Subcutaneous adipose tissue (tissue), 4 donors: ENCODE measurements around the gene SCAND1. TPM values are rescaled to one million over a fixed set of nuclear protein-coding genes. Genes with fewer than 3 reads are reported as not detected.

ENCODE experiments used
- CTCF ChIP-seq: fragments of 450-650 bp; IDR thresholded peaks from one replicate; pipeline ENCODE4 v1.5.1; 2016; ENCODE audit warnings: low read depth, mild to moderate bottlenecking, control low read depth, antibody characterized with exemption, moderate library complexity
- small RNA-seq: library from RNA; depleted of rRNA; stranded (forward); fragments of <200 nt; gene quantifications from one replicate; pipeline ENCODE3, GENCODE V24; 2016
- total RNA-seq, 4 donors: library from RNA; depleted of rRNA; stranded (reverse); fragments of >200 nt; gene quantifications; one replicate each; pipeline ENCODE4 v1.1.0, GENCODE V29; 2016

Gene SCAND1
- total RNA-seq, 4 donors from 2014 or later = 48.8 to 125 (median 76.3) TPM

GRCh38 chr20:35910254-35910653, 44.0 kb downstream of the SCAND1 start:
- no peak for TF ChIP-seq CTCF

GRCh38 chr20:35909796-35910195, 44.5 kb downstream of the SCAND1 start:
- TF ChIP-seq CTCF = no peak

- no peak for TF ChIP-seq CTCF
Measured at GRCh38 chr20:35909176-35909575, 45.1 kb downstream of the SCAND1 start.

GRCh38 chr20:35908007-35908406, 46.3 kb downstream of the SCAND1 start:
- no peak for TF ChIP-seq CTCF

GRCh38 chr20:35907017-35907701, 47.1 kb downstream of the SCAND1 start:
- no peak for TF ChIP-seq CTCF

GRCh38 chr20:35904982-35905663, 49.2 kb downstream of the SCAND1 start:
- TF ChIP-seq CTCF = no peak

GRCh38 chr20:35903843-35904242, 50.5 kb downstream of the SCAND1 start:
- no peak for TF ChIP-seq CTCF

Small RNAs within 50 kb of the gene (small RNA-seq; reads per million reads assigned to genes)
- gene RNU6-937P = not detected

Other genes with a start within 250 kb of the SCAND1 start
- 100 to 1,000 TPM; 320 to 423 (median 379) TPM for gene RBM39, start 212.2 kb downstream of the SCAND1 start, total RNA-seq
- 10 to 100 TPM; 35.5 to 61.6 (median 44.5) TPM for gene PHF20, start 182.5 kb downstream of the SCAND1 start, total RNA-seq
- 1 to 10 TPM in 3 of 4 donors, not detected in 1; 2.8 to 5.3 (median 3.1) TPM for gene CNBD2, start 14.1 kb upstream of the SCAND1 start, total RNA-seq
- 10 to 100 TPM; 38.1 to 86.1 (median 62.0) TPM for gene EPB41L1, start 200.2 kb upstream of the SCAND1 start, total RNA-seq